Measurements from ENCODE around the gene ETS1.

- TF ChIP-seq, protein P1, sequence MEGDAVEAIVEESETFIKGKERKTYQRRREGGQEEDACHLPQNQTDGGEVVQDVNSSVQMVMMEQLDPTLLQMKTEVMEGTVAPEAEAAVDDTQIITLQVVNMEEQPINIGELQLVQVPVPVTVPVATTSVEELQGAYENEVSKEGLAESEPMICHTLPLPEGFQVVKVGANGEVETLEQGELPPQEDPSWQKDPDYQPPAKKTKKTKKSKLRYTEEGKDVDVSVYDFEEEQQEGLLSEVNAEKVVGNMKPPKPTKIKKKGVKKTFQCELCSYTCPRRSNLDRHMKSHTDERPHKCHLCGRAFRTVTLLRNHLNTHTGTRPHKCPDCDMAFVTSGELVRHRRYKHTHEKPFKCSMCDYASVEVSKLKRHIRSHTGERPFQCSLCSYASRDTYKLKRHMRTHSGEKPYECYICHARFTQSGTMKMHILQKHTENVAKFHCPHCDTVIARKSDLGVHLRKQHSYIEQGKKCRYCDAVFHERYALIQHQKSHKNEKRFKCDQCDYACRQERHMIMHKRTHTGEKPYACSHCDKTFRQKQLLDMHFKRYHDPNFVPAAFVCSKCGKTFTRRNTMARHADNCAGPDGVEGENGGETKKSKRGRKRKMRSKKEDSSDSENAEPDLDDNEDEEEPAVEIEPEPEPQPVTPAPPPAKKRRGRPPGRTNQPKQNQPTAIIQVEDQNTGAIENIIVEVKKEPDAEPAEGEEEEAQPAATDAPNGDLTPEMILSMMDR (IDR thresholded peaks at IDR 0.05) = no peak
- TF ChIP-seq EZH2 (IDR thresholded peaks at IDR 0.05) = no peak
Observed at GRCh38 chr11:128424271-128424711, 163.1 kb downstream of the ETS1 start.
